DND-41 (cell line): ENCODE data around the gene TTC8.

Source experiments
- ATAC-seq: fragments of 200-7000 bp; cut with Tn5 transposase; 3 replicates; pipeline ENCODE4 v1.9.1; 2021; ENCODE audit warnings: low read depth; ENCODE audit not compliant: insufficient read depth
- DNase-seq: peaks from one replicate; pipeline ENCODE4 v3.0.0-alpha.2; 2020
- H2AFZ ChIP-seq: 2 replicates; pipeline ENCODE4 v1.6.0; 2012; ENCODE audit warnings: low read depth, low read length
- H3K27ac ChIP-seq: 2 replicates; pipeline ENCODE4 v1.5.1; 2012; ENCODE audit warnings: low read length, inconsistent platforms
- H3K27me3 ChIP-seq: fragments of 200-600 bp; sonication (generic); 2 replicates; pipeline ENCODE4 v1.6.0; 2012; ENCODE audit warnings: low read length, mild to moderate bottlenecking, inconsistent platforms; ENCODE audit not compliant: insufficient read depth, poor library complexity
- H3K36me3 ChIP-seq: 2 replicates; pipeline ENCODE4 v1.5.1; 2012; ENCODE audit warnings: low read length, inconsistent platforms; ENCODE audit not compliant: insufficient read depth
- H3K4me1 ChIP-seq: 2 replicates; pipeline ENCODE4 v1.5.1; 2012; ENCODE audit warnings: mild to moderate bottlenecking, low read length; ENCODE audit not compliant: insufficient read depth
- H3K4me2 ChIP-seq: 2 replicates; pipeline ENCODE4 v1.6.0; 2012; ENCODE audit warnings: mild to moderate bottlenecking, moderate library complexity, low read length, inconsistent platforms; ENCODE audit not compliant: insufficient read depth
- H3K4me3 ChIP-seq, 2 experiments: fragments of 200-600 bp in 1 of 2; shearing (Covaris generic) in 1 of 2; 2 replicates each; pipeline ENCODE4 v1.5.1; 2012 to 2016; ENCODE audit warnings: inconsistent platforms in 2 of 2, low read length in 2 of 2, mild to moderate bottlenecking in 2 of 2, low read depth in 1 of 2, moderate library complexity in 1 of 2
- H3K79me2 ChIP-seq: 2 replicates; pipeline ENCODE4 v1.6.0; 2012; ENCODE audit warnings: low read length, inconsistent platforms; ENCODE audit not compliant: insufficient read depth
- H3K9ac ChIP-seq: 2 replicates; pipeline ENCODE4 v1.6.0; 2012; ENCODE audit warnings: low read depth, mild to moderate bottlenecking, inconsistent platforms, low read length, moderate library complexity
- H3K9me3 ChIP-seq: 2 replicates; pipeline ENCODE4 v1.5.1; 2012; ENCODE audit warnings: low read length, moderate library complexity, mild to moderate bottlenecking, inconsistent platforms; ENCODE audit not compliant: insufficient read depth, severe bottlenecking
- H4K20me1 ChIP-seq: 2 replicates; pipeline ENCODE4 v1.6.0; 2012; ENCODE audit warnings: low read length; ENCODE audit not compliant: insufficient read depth
- CTCF ChIP-seq: IDR thresholded peaks from 2 replicates; pipeline ENCODE4 v1.5.1; 2012; ENCODE audit warnings: borderline replicate concordance, low read length, moderate library complexity, mild to moderate bottlenecking; ENCODE audit not compliant: poor library complexity, severe bottlenecking; ENCODE audit errors: extremely low read depth
- EZH2 ChIP-seq: IDR thresholded peaks from 3 replicates; pipeline ENCODE4 v1.6.1; 2012; ENCODE audit warnings: borderline replicate concordance, low read depth, mild to moderate bottlenecking, moderate library complexity, low read length, inconsistent platforms; ENCODE audit not compliant: severe bottlenecking

The TTC8 gene

DNA sequence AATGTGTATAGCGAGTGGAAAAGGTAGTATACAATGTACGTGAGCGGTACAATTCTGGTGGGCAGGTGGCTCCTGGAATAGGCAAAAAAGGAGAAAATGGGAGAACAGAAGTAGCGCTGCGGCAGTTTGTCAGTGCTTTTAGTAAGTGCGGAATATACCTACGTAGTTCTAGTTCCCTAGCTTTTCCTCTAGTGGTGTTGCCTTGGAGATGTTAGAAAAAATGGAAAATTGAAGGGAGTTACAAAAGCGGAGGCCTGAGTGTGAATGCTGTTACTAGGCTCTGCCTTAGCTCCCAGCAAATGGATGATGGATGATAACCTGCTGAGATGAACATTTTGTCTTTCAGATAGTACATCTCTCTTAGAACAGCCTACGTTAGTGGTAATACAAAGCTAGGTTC is 1.1 kb downstream of the TTC8 start:
- Histone ChIP-seq H3K9ac (peak overlapping the region; percentile 83), H3K9me3 (no peaks in the 10 kb centered on the region), H3K27ac (no peak overlapping the region), H3K27me3 (no peaks in the 10 kb centered on the region), H3K36me3 (no peaks in the 10 kb centered on the region), H2AFZ (peak overlapping the region; percentile 78), H4K20me1 (no peaks in the 10 kb centered on the region), H3K4me3 (peak overlapping the region; percentile 94 to 99; a peak in 3 of 4 replicates), H3K79me2 (no peaks in the 10 kb centered on the region), H3K4me1 (peaks cover 19% of the 10 kb centered on the region), H3K4me2 (peak overlapping the region; percentile 72)
- TF ChIP-seq CTCF (no peak), EZH2 (no peak)
- no peak for DNase-seq
- no peak for ATAC-seq

- Histone ChIP-seq H3K79me2 (no peaks in the 10 kb centered on the region), H3K36me3 (no peaks in the 10 kb centered on the region), H2AFZ (no peak overlapping the region), H3K9me3 (no peaks in the 10 kb centered on the region), H3K4me1 (peaks cover 11% of the 10 kb centered on the region), H3K27ac (no peak overlapping the region), H3K27me3 (no peaks in the 10 kb centered on the region), H4K20me1 (no peaks in the 10 kb centered on the region), H3K4me2 (no peak overlapping the region), H3K9ac (no peak overlapping the region), H3K4me3 (no peak overlapping the region)
- ATAC-seq = no peak
- DNase-seq = no peak
- TF ChIP-seq EZH2 (no peak), CTCF (no peak)
Measured at GRCh38 chr14:88829188-88829587, 4.7 kb downstream of the TTC8 start.

GRCh38 chr14:88829685-88830302 is 5.3 kb downstream of the TTC8 start:
- Histone ChIP-seq H3K4me3 (no peak overlapping the region), H3K9me3 (no peaks in the 10 kb centered on the region), H3K4me2 (no peak overlapping the region), H3K27me3 (no peaks in the 10 kb centered on the region), H3K4me1 (peaks cover 9% of the 10 kb centered on the region), H4K20me1 (no peaks in the 10 kb centered on the region), H3K27ac (no peak overlapping the region), H3K79me2 (no peaks in the 10 kb centered on the region), H3K36me3 (no peaks in the 10 kb centered on the region), H2AFZ (no peak overlapping the region), H3K9ac (no peak overlapping the region)
- DNase-seq (no peak), ATAC-seq (no peak)
- TF ChIP-seq EZH2 (no peak), CTCF (no peak)
